Stomach (tissue), 9 donors: ENCODE data around the gene ZNF677. TPM values are rescaled to one million over a fixed set of nuclear protein-coding genes. Genes with fewer than 3 reads are reported as not detected.

ENCODE experiments used
- DNase-seq, 2 donors: peaks; one replicate each; pipeline versions ENCODE4 v3.0.0 to v3.0.0-alpha.2; 2013 to 2019
- H3K27ac ChIP-seq, 5 donors: fragments of 200-600 bp in 4 of 5; sonication (generic) in 4 of 5; one replicate each; pipeline ENCODE4 v1.5.1; 2013 to 2019; ENCODE audit warnings: mild to moderate bottlenecking in 1 of 5, moderate library complexity in 1 of 5
- H3K27me3 ChIP-seq, 3 donors: fragments of 200-600 bp; sonication (generic); one replicate each; pipeline ENCODE4 v1.5.1; 2017 to 2019; ENCODE audit warnings: mixed run types in 1 of 3
- H3K36me3 ChIP-seq, 4 donors: fragments of 200-600 bp; sonication (generic); 1 replicate in 3 of 4; 2 replicates in 1 of 4; pipeline ENCODE4 v1.5.1; 2016 to 2019
- H3K4me1 ChIP-seq, 4 donors: fragments of 200-600 bp; sonication (generic); one replicate each; pipeline ENCODE4 v1.5.1; 2016 to 2019
- H3K4me3 ChIP-seq, 4 donors: fragments of 200-600 bp; sonication (generic) in 3 of 4; one replicate each; pipeline ENCODE4 v1.5.1; 2016 to 2019; ENCODE audit warnings: mild to moderate bottlenecking in 1 of 4
- H3K9me3 ChIP-seq, 4 donors: fragments of 200-600 bp; sonication (generic); one replicate each; pipeline ENCODE4 v1.5.1; 2016 to 2019
- EP300 ChIP-seq: sonication (generic); formaldehyde crosslinking; IDR thresholded peaks from one replicate; pipeline ENCODE4 v1.6.1; 2017; ENCODE audit warnings: antibody characterized with exemption
- POLR2A ChIP-seq, 4 donors: fragments of 450-650 bp; IDR thresholded peaks; one replicate each; pipeline ENCODE4 v1.6.1; 2016; ENCODE audit warnings: antibody characterized with exemption in 4 of 4, control low read depth in 2 of 4, mild to moderate bottlenecking in 1 of 4, moderate library complexity in 1 of 4
- POLR2AphosphoS5 ChIP-seq, 3 donors: sonication (generic); formaldehyde crosslinking; IDR thresholded peaks; one replicate each; pipeline ENCODE4 v1.6.1; 2016; ENCODE audit warnings: antibody characterized with exemption in 3 of 3
- WGBS, 5 donors: extraction: QIAGEN DNeasy Blood & Tissue Kit in 3 of 5; methylation state at CpG; one replicate each; pipeline versions ENCODE4 v1.1.5 to v1.1.7; 2013 to 2018; 5-methylcytosine and 5-hydroxymethylcytosine counted together
- intact Hi-C: fragments of 100-400 bp; cut with DNase I; formaldehyde crosslinking; loops from one replicate; pipeline ENCODE4 v1.15.1; 2023; ENCODE audit warnings: low total_unique reads
- polyA plus RNA-seq, 3 donors: library from polyadenylated mRNA; stranded (reverse); fragments of 200-250 nt; gene quantifications; one replicate each; pipeline ENCODE4 v1.2.3, GENCODE V29; 2013
- total RNA-seq, 5 donors: library from RNA; depleted of rRNA; stranded (reverse); fragments of >200 nt; gene quantifications; one replicate each; pipeline versions ENCODE4 v1.1.0 to v1.2.3, GENCODE V29; 2014 to 2016
- TF ChIP-seq, protein P1 (sequence below), 7 experiments: fragments of 450-650 bp in 4 of 7; fragments of 200-600 bp in 3 of 7; sonication (generic) in 3 of 7; IDR thresholded peaks; one replicate each; pipeline ENCODE4 v1.5.1; 2016 to 2019; ENCODE audit warnings: antibody characterized with exemption in 7 of 7, control low read depth in 2 of 7, mild to moderate bottlenecking in 1 of 7
- donor health status: healthy with polysubstance abuse.
- donor health status: Bipolar disorder and iron deficiency.
- donor health status: healthy.

Gene ZNF677
- total and polyA plus RNA-seq, 8 donors = 6.2 to 35.6 (median 8.6) TPM; not detected in 2

DNA sequence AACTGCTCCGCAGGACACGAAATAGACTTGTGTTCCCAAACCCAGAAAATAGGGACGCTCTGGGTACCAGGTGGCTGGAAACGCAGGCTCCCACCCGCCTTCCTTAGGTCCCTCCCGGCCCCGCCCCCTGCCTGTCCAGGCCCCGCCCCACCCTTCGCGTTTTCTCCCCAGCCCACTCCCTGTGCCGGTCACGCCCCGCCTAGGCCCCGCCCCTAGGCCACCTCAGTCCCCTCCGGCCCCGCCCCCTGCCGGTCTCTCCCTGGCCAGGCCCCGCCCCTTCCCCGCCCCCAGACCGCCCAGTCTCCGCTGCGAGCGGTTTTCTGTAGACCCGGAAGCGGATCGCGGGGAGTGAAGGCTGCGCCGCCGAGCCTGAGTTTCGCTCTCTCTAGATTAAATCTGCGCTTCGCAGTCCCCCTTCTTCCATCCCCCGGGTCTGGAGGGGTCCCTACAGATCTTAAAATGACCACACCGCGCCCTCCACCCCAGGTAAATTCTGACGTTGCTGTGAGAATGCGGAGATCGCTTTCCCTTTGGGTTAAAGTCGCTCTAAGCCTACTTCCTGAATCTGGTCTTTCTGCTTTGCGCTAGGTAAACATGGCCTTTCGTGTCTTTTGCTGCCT lies 57.8 kb downstream of the ZNF677 start:
- peak overlapping the region; percentile 82 to 96 (median 90) for H3K27ac ChIP-seq
- peak overlapping the region; percentile 61 to 76 (median 73) for H3K4me3 ChIP-seq
- peaks cover 4 to 34% (median 26%) of the 10 kb centered on the region in 4 donors for H3K4me1 ChIP-seq
- WGBS, 5 donors = 0 to 2% (median 1%) methylated on average over 22 to 42 of the region's 42 CpGs
- TF ChIP-seq EP300 = no peak
- TF ChIP-seq, protein P1, sequence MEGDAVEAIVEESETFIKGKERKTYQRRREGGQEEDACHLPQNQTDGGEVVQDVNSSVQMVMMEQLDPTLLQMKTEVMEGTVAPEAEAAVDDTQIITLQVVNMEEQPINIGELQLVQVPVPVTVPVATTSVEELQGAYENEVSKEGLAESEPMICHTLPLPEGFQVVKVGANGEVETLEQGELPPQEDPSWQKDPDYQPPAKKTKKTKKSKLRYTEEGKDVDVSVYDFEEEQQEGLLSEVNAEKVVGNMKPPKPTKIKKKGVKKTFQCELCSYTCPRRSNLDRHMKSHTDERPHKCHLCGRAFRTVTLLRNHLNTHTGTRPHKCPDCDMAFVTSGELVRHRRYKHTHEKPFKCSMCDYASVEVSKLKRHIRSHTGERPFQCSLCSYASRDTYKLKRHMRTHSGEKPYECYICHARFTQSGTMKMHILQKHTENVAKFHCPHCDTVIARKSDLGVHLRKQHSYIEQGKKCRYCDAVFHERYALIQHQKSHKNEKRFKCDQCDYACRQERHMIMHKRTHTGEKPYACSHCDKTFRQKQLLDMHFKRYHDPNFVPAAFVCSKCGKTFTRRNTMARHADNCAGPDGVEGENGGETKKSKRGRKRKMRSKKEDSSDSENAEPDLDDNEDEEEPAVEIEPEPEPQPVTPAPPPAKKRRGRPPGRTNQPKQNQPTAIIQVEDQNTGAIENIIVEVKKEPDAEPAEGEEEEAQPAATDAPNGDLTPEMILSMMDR (IDR thresholded peaks at IDR 0.05) = peak in 1 of 7 experiments; percentile 16
- peak; percentile 69 to 79 (median 70) for TF ChIP-seq POLR2AphosphoS5 (IDR thresholded peaks at IDR 0.05)
- peak in 2 of 4 donors; percentile 22 to 39 for TF ChIP-seq POLR2A (IDR thresholded peaks at IDR 0.05)
- peaks cover 0 to 36% (median 29%) of the 10 kb centered on the region in 4 donors for H3K36me3 ChIP-seq
- intact Hi-C loops = loop anchor here (10.0 kb wide), 4 partner anchors 138 to 548 kb away; partner anchors contain the start of genes ZNF525 and ZNF845
- DNase-seq = peak; percentile 99
- H3K9me3 ChIP-seq = peaks cover 0 to 44% (median 29%) of the 10 kb centered on the region in 4 donors
- H3K27me3 ChIP-seq = no peaks in the 10 kb centered on the region

DNA sequence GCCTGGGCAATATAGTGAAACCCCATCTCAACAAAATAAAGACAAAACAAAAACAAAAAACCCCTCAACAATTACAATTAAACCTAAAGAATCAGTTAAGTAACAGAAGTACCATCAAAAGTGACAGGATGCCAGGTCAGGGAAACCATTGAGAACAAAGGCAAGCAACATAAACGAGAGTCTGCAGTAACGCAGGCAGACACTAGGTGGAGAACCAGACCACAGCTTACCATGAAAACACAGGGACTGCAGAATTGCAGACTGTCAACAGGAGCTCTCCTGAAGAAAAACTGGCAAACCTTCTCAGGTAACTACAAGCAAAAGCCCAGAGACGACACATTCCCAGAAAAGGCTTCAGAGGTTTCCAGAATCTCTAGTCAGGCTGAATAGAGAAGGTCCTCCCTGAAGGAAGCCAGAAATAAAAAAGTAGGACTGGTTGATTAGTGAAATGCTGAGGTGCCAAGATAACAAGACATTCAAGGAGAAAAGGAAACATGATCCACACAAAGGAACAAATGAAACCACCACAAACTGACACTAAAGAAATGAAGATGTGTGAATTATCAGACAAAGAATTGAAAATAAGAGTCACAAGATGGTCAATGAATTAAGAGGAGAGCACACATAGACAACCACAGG lies 59.3 kb downstream of the ZNF677 start:
- Histone ChIP-seq H3K27me3 (no peaks in the 10 kb centered on the region), H3K4me1 (peaks cover 4 to 35% (median 26%) of the 10 kb centered on the region in 4 donors), H3K4me3 (no peak overlapping the region), H3K27ac (peak overlapping the region in 2 of 5 donors; percentile 48 to 55), H3K9me3 (peaks cover 0 to 35% (median 16%) of the 10 kb centered on the region in 4 donors), H3K36me3 (peaks cover 0 to 34% (median 25%) of the 10 kb centered on the region in 4 donors)
- DNase-seq = peak; percentile 86 to 95
- intact Hi-C loops = loop anchor here (10.0 kb wide), 4 partner anchors 139 to 549 kb away; partner anchors contain the start of genes ZNF525 and ZNF845
- WGBS, 5 donors = 0% methylated on average over 3 of the region's 3 CpGs
- TF ChIP-seq POLR2AphosphoS5 (IDR thresholded peaks at IDR 0.05) (peak in 2 of 3 donors; percentile 57 to 64), EP300 (no peak), POLR2A (IDR thresholded peaks at IDR 0.05) (no peak)
- TF ChIP-seq, protein P1 (IDR thresholded peaks at IDR 0.05) = peak in 5 of 7 experiments; percentile 82 to 96 (median 90)

DNA sequence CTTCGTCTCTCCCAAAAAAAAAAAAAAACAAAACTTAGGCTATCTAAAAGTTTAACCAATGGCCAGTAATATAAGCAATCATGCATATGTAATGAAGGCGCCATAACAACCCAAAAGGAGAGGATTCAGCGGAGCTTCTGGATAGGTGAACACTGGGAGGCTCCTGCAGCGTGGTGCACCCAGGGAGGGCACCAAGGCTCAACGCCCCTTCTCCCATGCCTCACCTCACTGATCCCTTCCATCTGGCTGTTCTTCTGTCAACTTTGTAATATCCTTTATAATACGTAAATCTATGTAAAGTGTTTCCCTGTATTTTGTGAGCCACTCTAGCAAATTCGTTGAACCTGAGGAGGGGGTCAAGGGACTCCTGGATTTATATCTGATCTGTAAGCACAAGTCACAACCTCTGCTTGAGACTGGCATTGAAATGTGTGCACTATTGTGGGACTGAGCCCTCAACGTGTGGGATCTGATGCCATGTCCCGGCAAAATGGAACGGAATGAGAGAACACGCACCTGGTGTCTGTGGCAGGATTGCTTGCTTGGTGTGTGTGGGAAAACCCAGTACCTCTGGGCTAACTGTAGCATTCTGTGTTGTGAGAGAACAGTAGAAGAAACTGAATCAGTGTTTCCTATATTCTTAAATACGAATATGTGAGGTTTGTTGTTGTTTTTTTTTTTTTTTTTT lies 61.0 kb downstream of the ZNF677 start:
- 56 to 66% (median 58%) methylated on average over 12 of the region's 12 CpGs for WGBS, 5 donors
- intact Hi-C loops = loop anchor here (10.0 kb wide), 4 partner anchors 141 to 551 kb away; partner anchors contain the start of genes ZNF525 and ZNF845
- H3K27ac ChIP-seq = peak overlapping the region in 3 of 5 donors; percentile 80 to 84 (median 83)

DNA sequence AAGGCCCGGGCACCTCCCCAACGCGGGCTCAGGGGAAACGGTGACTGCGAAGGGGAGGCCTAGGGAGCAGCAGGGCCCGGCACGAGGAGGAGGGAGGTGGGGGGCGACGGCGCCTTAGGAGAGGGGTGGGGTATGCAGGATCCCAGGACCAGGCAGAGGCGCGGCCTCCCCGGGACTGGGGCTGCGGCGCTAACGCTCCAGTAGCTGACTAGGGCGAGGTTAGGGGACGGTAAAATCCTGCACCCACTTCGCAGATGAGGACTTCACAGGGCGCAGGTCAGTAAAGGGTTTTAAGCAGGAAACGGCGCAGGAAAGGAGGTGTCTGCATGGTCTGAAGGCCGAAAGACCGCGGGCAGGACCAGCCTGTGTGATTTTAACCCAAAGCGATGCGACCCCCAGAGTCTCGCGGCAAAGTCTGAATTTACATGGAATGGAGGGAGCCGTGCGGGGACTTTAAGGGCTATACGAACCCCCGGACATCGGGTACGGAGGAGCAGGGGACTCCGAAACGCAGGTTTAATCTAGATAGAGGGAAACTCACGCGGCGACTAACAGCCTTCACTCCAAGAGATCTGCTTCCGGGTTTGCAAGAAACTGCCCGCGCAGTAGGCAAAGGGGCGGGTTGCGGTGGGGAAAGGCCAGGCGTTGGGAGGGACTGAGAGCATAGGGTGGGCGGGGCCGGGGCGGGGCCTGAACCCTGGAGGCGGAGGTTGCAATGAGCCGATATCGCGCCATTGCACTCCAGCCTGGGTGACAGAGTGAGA lies 61.7 kb downstream of the ZNF677 start, which contains the start of gene ZNF665:
Gene ZNF665, minus strand, starts transcription at position 588 of the 764 bp plus-strand sequence. CDS start 10,460 bp downstream, outside the sequence.
- H3K4me1 ChIP-seq = peaks cover 4 to 35% (median 23%) of the 10 kb centered on the region in 4 donors
- intact Hi-C loops = loop anchor here (10.0 kb wide), 4 partner anchors 142 to 552 kb away; partner anchors contain the start of genes ZNF525 and ZNF845
- no peak for TF ChIP-seq EP300
- TF ChIP-seq POLR2AphosphoS5 (IDR thresholded peaks at IDR 0.05) = peak; percentile 62 to 88 (median 85)
- peak within 1 kb of the TSS; percentile 63 to 81 (median 71) for H3K4me3 ChIP-seq
- H3K9me3 ChIP-seq = peaks cover 0 to 15% (median under 1%) of the 10 kb centered on the region in 4 donors
- peak within 1 kb of the TSS; percentile 80 to 84 (median 82) for H3K27ac ChIP-seq
- H3K27me3 ChIP-seq = no peaks in the 10 kb centered on the region
- 0 to 2% (median 1%) methylated on average over 51 to 53 of the region's 53 CpGs for WGBS, 5 donors
- H3K36me3 ChIP-seq = peaks cover 0 to 17% (median 14%) of the 10 kb centered on the region in 4 donors
- DNase-seq = peak; percentile 90 to 97

More for the DNA sequence above, 61.0 kb downstream of the ZNF677 start:
- TF ChIP-seq POLR2A (IDR thresholded peaks at IDR 0.05) = no peak
- DNase-seq = peak in 1 of 2 donors; percentile 2
- Histone ChIP-seq H3K9me3 (peaks cover 0 to 22% (median 4%) of the 10 kb centered on the region in 4 donors), H3K36me3 (peaks cover 0 to 24% (median 15%) of the 10 kb centered on the region in 4 donors), H3K4me1 (peaks cover 4 to 35% (median 26%) of the 10 kb centered on the region in 4 donors), H3K4me3 (peak overlapping the region; percentile 63 to 81 (median 71)), H3K27me3 (no peaks in the 10 kb centered on the region)
